Measurements from ENCODE around the gene KSR1. TPM values are rescaled to one million over a fixed set of nuclear protein-coding genes. Genes with fewer than 3 reads are reported as not detected.
A peak's percentile ranks its signal among the peaks of the same experiment; 100 is the strongest.

KSR1 gene
- total RNA-seq, 1 experiment from 2014 or later = 41.7 TPM

DNA sequence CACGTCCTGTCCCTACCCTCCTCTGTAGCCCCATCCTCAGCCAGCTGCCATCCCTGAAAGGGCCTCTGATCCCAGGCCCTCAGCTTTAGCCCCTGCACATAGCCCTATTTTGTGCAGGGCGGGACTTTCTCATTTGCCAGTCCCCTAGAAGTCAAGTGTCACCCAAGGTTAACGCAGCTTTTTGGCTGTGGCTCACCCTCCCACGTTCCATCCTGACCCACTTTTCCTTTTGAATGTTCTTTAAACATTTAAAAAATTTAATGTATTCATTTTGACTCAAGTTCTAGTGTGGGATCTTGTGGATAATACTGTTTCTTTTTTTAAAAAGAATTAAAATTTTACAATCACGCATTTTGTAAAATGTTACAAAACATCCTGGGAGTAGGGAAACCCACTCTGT, 112.6 kb downstream of the KSR1 start:
- intact Hi-C loops (cut with micrococcal nuclease; ENCODE audit: unreplicated experiment) = no loop called here
- H3K27me3 ChIP-seq (replicated peaks; ENCODE audit: insufficient read depth, low read depth, low read length, poor library complexity) = no peaks in the 10 kb centered on the region
- H3K36me3 ChIP-seq (ENCODE audit: insufficient read depth, low read length, poor library complexity, severe bottlenecking) = no peaks in the 10 kb centered on the region
- ChIA-PET POLR2A (ENCODE audit: low non-redundant PET) (no interaction called here), CTCF (interaction anchor here (0.6 kb wide), 1 partner anchor 116 kb away, joined by 7 read pairs; no protein-coding TSS in a partner anchor)
- BruUV-seq (replicated peaks) = no TSS peak
- no peaks in the 10 kb centered on the region for H3K9me3 ChIP-seq (ENCODE audit: low read depth, low read length, poor library complexity, severe bottlenecking)
- H3K27ac ChIP-seq (ENCODE audit: low read depth, low read length, poor library complexity, severe bottlenecking) = no peak overlapping the region
- H3K4me3 ChIP-seq (ENCODE audit: low read depth, low read length, poor library complexity, severe bottlenecking) = no peak overlapping the region
- H3K4me1 ChIP-seq (ENCODE audit: insufficient read depth, low read length, poor library complexity, severe bottlenecking) = peaks cover 28% of the 10 kb centered on the region
- no peak for DNase-seq (ENCODE audit: low spot score)
- no peak for TF ChIP-seq EZH2 (IDR thresholded peaks at IDR 0.05; ENCODE audit: borderline replicate concordance, low read depth, low read length, poor library complexity, severe bottlenecking)
- TF ChIP-seq, protein P1, sequence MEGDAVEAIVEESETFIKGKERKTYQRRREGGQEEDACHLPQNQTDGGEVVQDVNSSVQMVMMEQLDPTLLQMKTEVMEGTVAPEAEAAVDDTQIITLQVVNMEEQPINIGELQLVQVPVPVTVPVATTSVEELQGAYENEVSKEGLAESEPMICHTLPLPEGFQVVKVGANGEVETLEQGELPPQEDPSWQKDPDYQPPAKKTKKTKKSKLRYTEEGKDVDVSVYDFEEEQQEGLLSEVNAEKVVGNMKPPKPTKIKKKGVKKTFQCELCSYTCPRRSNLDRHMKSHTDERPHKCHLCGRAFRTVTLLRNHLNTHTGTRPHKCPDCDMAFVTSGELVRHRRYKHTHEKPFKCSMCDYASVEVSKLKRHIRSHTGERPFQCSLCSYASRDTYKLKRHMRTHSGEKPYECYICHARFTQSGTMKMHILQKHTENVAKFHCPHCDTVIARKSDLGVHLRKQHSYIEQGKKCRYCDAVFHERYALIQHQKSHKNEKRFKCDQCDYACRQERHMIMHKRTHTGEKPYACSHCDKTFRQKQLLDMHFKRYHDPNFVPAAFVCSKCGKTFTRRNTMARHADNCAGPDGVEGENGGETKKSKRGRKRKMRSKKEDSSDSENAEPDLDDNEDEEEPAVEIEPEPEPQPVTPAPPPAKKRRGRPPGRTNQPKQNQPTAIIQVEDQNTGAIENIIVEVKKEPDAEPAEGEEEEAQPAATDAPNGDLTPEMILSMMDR (conservative IDR thresholded peaks at IDR 0.05; ENCODE audit: low read depth, low read length) = no peak

DNA sequence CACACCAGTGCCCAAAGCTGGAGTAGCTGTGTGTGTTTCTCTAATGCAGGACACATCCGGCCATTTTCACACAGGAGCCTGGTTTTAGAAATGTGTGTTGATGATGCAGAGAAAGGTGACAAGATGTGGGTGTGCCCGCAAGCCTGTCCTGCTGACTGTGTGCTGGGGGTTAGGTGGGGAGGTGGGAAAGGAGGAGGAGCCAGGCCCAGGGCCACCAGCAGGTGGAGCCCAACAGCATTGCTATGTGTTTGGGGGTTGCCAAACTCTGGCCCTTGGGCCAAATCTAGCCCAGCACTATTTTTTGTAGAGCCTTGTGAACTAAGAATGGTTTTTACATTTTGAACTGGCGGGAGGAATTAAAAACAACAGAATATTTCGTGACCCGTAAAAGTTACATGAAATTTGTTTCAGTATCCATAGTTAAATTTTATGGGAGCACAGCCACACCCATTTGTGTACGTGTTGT, 113.0 kb downstream of the KSR1 start:
- BruUV-seq (replicated peaks) = no TSS peak
- no peaks in the 10 kb centered on the region for H3K9me3 ChIP-seq (ENCODE audit: low read depth, low read length, poor library complexity, severe bottlenecking)
- peaks cover 32% of the 10 kb centered on the region for H3K4me1 ChIP-seq (ENCODE audit: insufficient read depth, low read length, poor library complexity, severe bottlenecking)
- TF ChIP-seq, protein P1 (conservative IDR thresholded peaks at IDR 0.05; ENCODE audit: low read depth, low read length) = peak; percentile 75
- no peak for TF ChIP-seq EZH2 (IDR thresholded peaks at IDR 0.05; ENCODE audit: borderline replicate concordance, low read depth, low read length, poor library complexity, severe bottlenecking)
- DNase-seq (ENCODE audit: low spot score) = peak; percentile 35
- intact Hi-C loops (cut with micrococcal nuclease; ENCODE audit: unreplicated experiment) = no loop called here
- ChIA-PET POLR2A (ENCODE audit: low non-redundant PET) (no interaction called here), CTCF (interaction anchor here (0.6 kb wide), 1 partner anchor 117 kb away, joined by 7 read pairs; no protein-coding TSS in a partner anchor)
- H3K27me3 ChIP-seq (replicated peaks; ENCODE audit: insufficient read depth, low read depth, low read length, poor library complexity) = no peaks in the 10 kb centered on the region
- H3K36me3 ChIP-seq (ENCODE audit: insufficient read depth, low read length, poor library complexity, severe bottlenecking) = no peaks in the 10 kb centered on the region
- H3K4me3 ChIP-seq (ENCODE audit: low read depth, low read length, poor library complexity, severe bottlenecking) = no peak overlapping the region
- H3K27ac ChIP-seq (ENCODE audit: low read depth, low read length, poor library complexity, severe bottlenecking) = no peak overlapping the region

DNA sequence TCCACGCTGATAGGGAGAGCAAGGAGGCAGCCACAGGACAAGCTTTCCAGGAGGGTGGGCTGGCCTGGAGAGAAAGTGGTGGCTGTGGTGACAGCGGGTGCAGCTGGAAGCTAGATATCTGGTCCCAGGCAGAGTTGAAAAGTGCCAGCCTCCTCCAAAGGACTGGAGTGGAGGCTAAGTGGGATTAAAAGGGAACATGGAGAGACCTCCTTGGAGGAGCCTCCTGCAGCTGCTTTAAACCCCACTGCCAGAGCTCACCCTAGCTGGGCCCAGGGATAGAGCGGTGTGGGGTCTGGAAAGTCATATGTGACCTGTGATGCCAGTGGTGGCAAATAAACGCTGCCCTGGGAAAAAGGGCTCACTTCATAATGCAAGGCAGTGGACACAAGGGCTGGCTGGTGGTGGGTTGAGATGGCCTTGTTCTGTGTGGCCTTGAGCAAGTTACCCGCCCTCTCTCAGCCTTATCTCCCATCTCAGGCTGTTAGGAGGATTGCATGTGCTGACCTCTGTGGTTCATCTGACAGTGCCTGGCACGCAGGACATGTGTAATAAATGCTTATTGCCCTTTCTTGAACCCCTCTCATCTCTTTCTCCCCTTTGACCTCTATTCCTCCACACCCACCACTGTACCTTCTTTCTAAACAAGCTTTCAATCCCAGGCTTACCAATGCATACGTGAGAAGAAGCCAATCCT, 113.8 kb downstream of the KSR1 start:
- H3K27ac ChIP-seq (ENCODE audit: low read depth, low read length, poor library complexity, severe bottlenecking) = no peak overlapping the region
- no peaks in the 10 kb centered on the region for H3K36me3 ChIP-seq (ENCODE audit: insufficient read depth, low read length, poor library complexity, severe bottlenecking)
- no peaks in the 10 kb centered on the region for H3K9me3 ChIP-seq (ENCODE audit: low read depth, low read length, poor library complexity, severe bottlenecking)
- no peak overlapping the region for H3K4me3 ChIP-seq (ENCODE audit: low read depth, low read length, poor library complexity, severe bottlenecking)
- ChIA-PET CTCF (no interaction called here), POLR2A (ENCODE audit: low non-redundant PET) (no interaction called here)
- intact Hi-C loops (cut with micrococcal nuclease; ENCODE audit: unreplicated experiment) = loop anchor here (5.0 kb wide), 1 partner anchor 37 kb away; no protein-coding TSS in a partner anchor
- no TSS peak for BruUV-seq (replicated peaks)
- peaks cover 32% of the 10 kb centered on the region for H3K4me1 ChIP-seq (ENCODE audit: insufficient read depth, low read length, poor library complexity, severe bottlenecking)
- TF ChIP-seq EZH2 (IDR thresholded peaks at IDR 0.05; ENCODE audit: borderline replicate concordance, low read depth, low read length, poor library complexity, severe bottlenecking) = no peak
- TF ChIP-seq, protein P1 (conservative IDR thresholded peaks at IDR 0.05; ENCODE audit: low read depth, low read length) = no peak
- DNase-seq (ENCODE audit: low spot score) = no peak
- no peaks in the 10 kb centered on the region for H3K27me3 ChIP-seq (replicated peaks; ENCODE audit: insufficient read depth, low read depth, low read length, poor library complexity)
